Measurements from ENCODE around the gene ZNF581. TPM values are rescaled to one million over a fixed set of nuclear protein-coding genes. Genes with fewer than 3 reads are reported as not detected.

The ZNF581 gene
- total RNA-seq, 1 experiment from 2014 or later = 65.1 TPM

DNA sequence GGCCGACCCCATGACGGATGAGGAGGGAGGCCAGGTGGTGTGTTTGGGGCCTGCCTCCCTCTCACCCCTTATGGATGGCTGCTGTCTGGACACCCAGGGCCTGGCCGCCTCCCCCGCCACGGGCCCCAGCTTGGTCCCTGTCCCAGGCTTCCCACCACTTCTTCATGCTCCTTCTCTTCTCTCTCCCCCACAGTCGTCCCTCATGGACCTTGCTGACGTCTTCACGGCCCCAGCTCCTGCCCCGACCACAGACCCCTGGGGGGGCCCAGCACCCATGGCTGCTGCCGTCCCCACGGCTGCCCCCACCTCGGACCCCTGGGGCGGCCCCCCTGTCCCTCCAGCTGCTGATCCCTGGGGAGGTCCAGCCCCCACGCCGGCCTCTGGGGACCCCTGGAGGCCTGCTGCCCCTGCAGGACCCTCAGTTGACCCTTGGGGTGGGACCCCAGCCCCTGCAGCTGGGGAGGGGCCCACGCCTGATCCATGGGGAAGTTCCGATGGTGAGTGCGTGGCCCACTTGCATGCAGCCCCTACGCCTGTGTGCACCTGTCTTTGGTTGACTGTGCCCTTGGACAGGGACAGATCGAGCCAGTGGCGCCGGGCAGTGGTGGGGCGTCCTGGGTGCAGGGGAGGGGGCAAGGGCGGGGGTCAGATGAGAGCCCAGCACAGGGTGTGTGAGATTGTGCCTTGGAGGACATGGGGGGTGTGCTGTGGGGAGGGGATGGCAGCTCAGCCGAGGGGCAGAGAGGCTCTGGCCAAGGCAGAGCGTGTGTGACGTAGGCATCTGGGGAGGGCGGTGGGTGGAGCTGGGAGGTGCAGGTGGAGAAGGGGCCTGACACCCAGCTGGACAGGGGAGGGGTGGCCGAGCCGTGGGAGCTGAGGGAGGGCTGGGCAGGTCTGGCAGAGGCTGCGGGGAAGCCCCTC lies 48.4 kb downstream of the ZNF581 start:
- Mint-ChIP-seq H3K4me3 (no peak overlapping the region), H3K4me1 (no peaks in the 10 kb centered on the region), H3K36me3 (ENCODE audit: insufficient read depth in 1 of 3, low read depth in 3 of 3) (peaks cover 20 to 64% (median 55%) of the 10 kb centered on the region in 3 experiments; a peak in 6 of 7 replicates), H3K27me3 (ENCODE audit: low read depth) (no peaks in the 10 kb centered on the region), H3K9me3 (no peaks in the 10 kb centered on the region), H3K27ac (no peak overlapping the region)
- Histone ChIP-seq H3T11ph (ENCODE audit: low read length) (no peak overlapping the region), H3K23me2 (ENCODE audit: insufficient read length, low read depth, low read length, poor library complexity, severe bottlenecking) (no peaks in the 10 kb centered on the region), H4K91ac (ENCODE audit: insufficient read length, low read depth, low read length) (no peak overlapping the region), H3K14ac (ENCODE audit: insufficient read depth, low read length) (no peak overlapping the region), H2BK120ac (ENCODE audit: low read depth, low read length, poor library complexity, severe bottlenecking) (no peak overlapping the region), H3K23ac (ENCODE audit: insufficient read length, low read depth, low read length) (no peak overlapping the region), H2BK15ac (ENCODE audit: low read depth, low read length) (no peak overlapping the region), H3K56ac (ENCODE audit: insufficient read length, low read depth, low read length) (no peak overlapping the region), H3K4me1 (ENCODE audit: insufficient read depth, low read length) (no peaks in the 10 kb centered on the region), H3K4me2 (ENCODE audit: insufficient read depth, insufficient read length, low read length) (no peak overlapping the region), H4K8ac (replicated peaks; ENCODE audit: insufficient read length, low read depth, low read length) (no peak overlapping the region), H2BK12ac (ENCODE audit: insufficient read length, low read depth, low read length) (no peak overlapping the region), H3K79me2 (ENCODE audit: insufficient read depth, low read length) (no peaks in the 10 kb centered on the region), H2AFZ (ENCODE audit: low read length) (no peak overlapping the region), H2AK5ac (ENCODE audit: insufficient read length, low read length) (no peak overlapping the region), H3K9ac (ENCODE audit: extremely low read depth, insufficient read length, low read length) (no peak overlapping the region), H3K27me3 (ENCODE audit: insufficient read depth, low read length) (no peaks in the 10 kb centered on the region), H3K4ac (ENCODE audit: low read depth, low read length) (no peak overlapping the region), H3K9me3 (ENCODE audit: control insufficient read depth, low read depth, low read length) (no peaks in the 10 kb centered on the region), H4K20me1 (ENCODE audit: control insufficient read depth, insufficient read depth, insufficient read length) (no peaks in the 10 kb centered on the region), H3K27ac (ENCODE audit: insufficient read length, low read depth, low read length) (no peak overlapping the region), H2BK20ac (ENCODE audit: low read depth, low read length, poor library complexity, severe bottlenecking) (no peak overlapping the region), H3K79me1 (ENCODE audit: insufficient read depth, low read depth, low read length, poor library complexity, severe bottlenecking) (no peaks in the 10 kb centered on the region), H3K18ac (ENCODE audit: insufficient read length, low read depth, low read length) (no peak overlapping the region), H2BK5ac (ENCODE audit: insufficient read length, low read length) (no peak overlapping the region), H4K5ac (ENCODE audit: insufficient read length, low read depth, low read length) (no peak overlapping the region)
- DNase-seq = no peak
- TF ChIP-seq, protein P1, sequence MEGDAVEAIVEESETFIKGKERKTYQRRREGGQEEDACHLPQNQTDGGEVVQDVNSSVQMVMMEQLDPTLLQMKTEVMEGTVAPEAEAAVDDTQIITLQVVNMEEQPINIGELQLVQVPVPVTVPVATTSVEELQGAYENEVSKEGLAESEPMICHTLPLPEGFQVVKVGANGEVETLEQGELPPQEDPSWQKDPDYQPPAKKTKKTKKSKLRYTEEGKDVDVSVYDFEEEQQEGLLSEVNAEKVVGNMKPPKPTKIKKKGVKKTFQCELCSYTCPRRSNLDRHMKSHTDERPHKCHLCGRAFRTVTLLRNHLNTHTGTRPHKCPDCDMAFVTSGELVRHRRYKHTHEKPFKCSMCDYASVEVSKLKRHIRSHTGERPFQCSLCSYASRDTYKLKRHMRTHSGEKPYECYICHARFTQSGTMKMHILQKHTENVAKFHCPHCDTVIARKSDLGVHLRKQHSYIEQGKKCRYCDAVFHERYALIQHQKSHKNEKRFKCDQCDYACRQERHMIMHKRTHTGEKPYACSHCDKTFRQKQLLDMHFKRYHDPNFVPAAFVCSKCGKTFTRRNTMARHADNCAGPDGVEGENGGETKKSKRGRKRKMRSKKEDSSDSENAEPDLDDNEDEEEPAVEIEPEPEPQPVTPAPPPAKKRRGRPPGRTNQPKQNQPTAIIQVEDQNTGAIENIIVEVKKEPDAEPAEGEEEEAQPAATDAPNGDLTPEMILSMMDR (conservative IDR thresholded peaks at IDR 0.05) = no peak
- WGBS (ENCODE audit: extremely low coverage, insufficient read length, low lambda C conversion rate) = no CpG with 5 or more reads among the region's 31 CpGs

Measured in H9 (cell line).